KMS-11 (cell line): Measurements from ENCODE around the gene TMOD2.

Experiments
- H2AFZ ChIP-seq: fragments of 200-600 bp; sonication (generic); 2 replicates; pipeline ENCODE4 v1.6.1; 2016; ENCODE audit warnings: antibody characterized with exemption, mixed run types, low read depth
- H3K27ac ChIP-seq: fragments of 200-600 bp; sonication (generic); 2 replicates; pipeline ENCODE4 v1.6.1; 2016; ENCODE audit warnings: mild to moderate bottlenecking, mixed run types
- H3K27me3 ChIP-seq: fragments of 200-600 bp; sonication (generic); 2 replicates; pipeline ENCODE4 v1.6.1; 2017; ENCODE audit warnings: mild to moderate bottlenecking, low read depth, mixed run types, moderate library complexity; ENCODE audit not compliant: insufficient read depth
- H3K36me3 ChIP-seq: fragments of 200-600 bp; sonication (generic); 2 replicates; pipeline ENCODE4 v1.6.1; 2017; ENCODE audit warnings: mild to moderate bottlenecking, mixed run types; ENCODE audit not compliant: insufficient read depth
- H3K4me1 ChIP-seq: fragments of 200-600 bp; sonication (generic); 2 replicates; pipeline ENCODE4 v1.6.1; 2016; ENCODE audit warnings: mild to moderate bottlenecking, low read depth, mixed run types; ENCODE audit not compliant: poor library complexity, severe bottlenecking
- H3K4me2 ChIP-seq: fragments of 200-600 bp; sonication (generic); 2 replicates; pipeline ENCODE4 v1.7.0; 2016; ENCODE audit warnings: mild to moderate bottlenecking, mixed run types
- H3K4me3 ChIP-seq: fragments of 200-600 bp; sonication (generic); IDR thresholded peaks from 2 replicates; pipeline ENCODE4 v1.6.1; 2017; ENCODE audit warnings: low read depth, low read length, mixed read lengths; ENCODE audit not compliant: insufficient read depth
- H3K79me2 ChIP-seq: fragments of 200-600 bp; sonication (generic); 2 replicates; pipeline ENCODE4 v1.6.1; 2016; ENCODE audit warnings: low read depth, mixed run types; ENCODE audit not compliant: insufficient read depth
- H3K9ac ChIP-seq: fragments of 200-600 bp; sonication (generic); 2 replicates; pipeline ENCODE4 v1.6.1; 2016; ENCODE audit warnings: mild to moderate bottlenecking, mixed run types
- H4K20me1 ChIP-seq: fragments of 200-600 bp; sonication (generic); 2 replicates; pipeline ENCODE4 v1.6.1; 2016; ENCODE audit warnings: mild to moderate bottlenecking, mixed run types; ENCODE audit not compliant: insufficient read depth
- TF ChIP-seq, protein P1 (sequence below): fragments of 200-600 bp; sonication (generic); conservative IDR thresholded peaks from 2 replicates; pipeline ENCODE4 v1.6.1; 2017; ENCODE audit warnings: low read depth, mild to moderate bottlenecking, antibody characterized with exemption, low read length, moderate library complexity, mixed read lengths

The TMOD2 gene

DNA sequence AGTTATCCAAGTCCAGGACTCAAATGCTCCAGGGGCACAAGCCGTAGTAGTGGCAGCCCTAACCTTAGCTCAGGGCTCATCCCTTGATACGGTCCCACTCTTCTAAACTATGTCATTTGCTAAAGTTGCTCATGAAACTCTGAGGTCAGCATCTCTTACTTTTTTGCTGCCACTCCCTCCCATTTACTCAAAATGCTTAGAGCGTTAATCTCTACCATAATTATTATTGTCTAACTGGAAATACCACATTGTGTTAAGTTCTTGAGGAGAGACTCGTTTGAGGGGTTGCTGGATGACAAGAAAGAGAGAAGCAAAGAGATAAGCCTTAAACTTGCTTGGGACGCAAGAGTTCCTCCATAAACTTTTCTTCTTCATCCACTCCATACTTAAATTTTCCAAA is 51.2 kb downstream of the TMOD2 start:
- Histone ChIP-seq H3K4me2 (no peak overlapping the region), H3K79me2 (no peaks in the 10 kb centered on the region), H4K20me1 (no peaks in the 10 kb centered on the region), H3K27ac (no peak overlapping the region), H2AFZ (no peak overlapping the region), H3K4me1 (peaks cover 13% of the 10 kb centered on the region), H3K36me3 (no peaks in the 10 kb centered on the region), H3K9ac (no peak overlapping the region), H3K4me3 (no peak overlapping the region), H3K27me3 (no peaks in the 10 kb centered on the region)
- TF ChIP-seq, protein P1, sequence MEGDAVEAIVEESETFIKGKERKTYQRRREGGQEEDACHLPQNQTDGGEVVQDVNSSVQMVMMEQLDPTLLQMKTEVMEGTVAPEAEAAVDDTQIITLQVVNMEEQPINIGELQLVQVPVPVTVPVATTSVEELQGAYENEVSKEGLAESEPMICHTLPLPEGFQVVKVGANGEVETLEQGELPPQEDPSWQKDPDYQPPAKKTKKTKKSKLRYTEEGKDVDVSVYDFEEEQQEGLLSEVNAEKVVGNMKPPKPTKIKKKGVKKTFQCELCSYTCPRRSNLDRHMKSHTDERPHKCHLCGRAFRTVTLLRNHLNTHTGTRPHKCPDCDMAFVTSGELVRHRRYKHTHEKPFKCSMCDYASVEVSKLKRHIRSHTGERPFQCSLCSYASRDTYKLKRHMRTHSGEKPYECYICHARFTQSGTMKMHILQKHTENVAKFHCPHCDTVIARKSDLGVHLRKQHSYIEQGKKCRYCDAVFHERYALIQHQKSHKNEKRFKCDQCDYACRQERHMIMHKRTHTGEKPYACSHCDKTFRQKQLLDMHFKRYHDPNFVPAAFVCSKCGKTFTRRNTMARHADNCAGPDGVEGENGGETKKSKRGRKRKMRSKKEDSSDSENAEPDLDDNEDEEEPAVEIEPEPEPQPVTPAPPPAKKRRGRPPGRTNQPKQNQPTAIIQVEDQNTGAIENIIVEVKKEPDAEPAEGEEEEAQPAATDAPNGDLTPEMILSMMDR = no peak

DNA sequence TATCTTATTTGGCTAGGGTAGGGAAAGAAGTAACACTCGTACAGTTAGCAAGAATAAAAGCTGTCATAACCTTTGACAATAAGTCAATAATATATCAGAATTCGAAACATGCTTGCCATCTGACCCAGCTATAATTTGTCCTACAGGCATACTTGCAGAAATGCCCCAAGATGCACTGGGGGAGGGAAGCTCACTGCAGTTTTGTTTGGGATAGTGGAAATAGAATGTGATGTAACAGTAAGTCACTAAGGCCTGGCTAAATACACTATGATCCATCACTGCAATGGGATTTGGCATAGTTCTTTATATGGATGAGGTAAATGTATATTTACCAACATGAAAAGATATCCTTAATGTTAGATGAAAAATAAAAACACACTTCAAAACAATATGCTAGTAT is 52.6 kb downstream of the TMOD2 start:
- Histone ChIP-seq H3K9ac (no peak overlapping the region), H3K4me3 (no peak overlapping the region), H2AFZ (no peak overlapping the region), H3K79me2 (no peaks in the 10 kb centered on the region), H3K36me3 (no peaks in the 10 kb centered on the region), H3K4me2 (no peak overlapping the region), H3K4me1 (no peaks in the 10 kb centered on the region), H4K20me1 (no peaks in the 10 kb centered on the region), H3K27ac (no peak overlapping the region), H3K27me3 (no peaks in the 10 kb centered on the region)
- TF ChIP-seq, protein P1 = no peak

DNA sequence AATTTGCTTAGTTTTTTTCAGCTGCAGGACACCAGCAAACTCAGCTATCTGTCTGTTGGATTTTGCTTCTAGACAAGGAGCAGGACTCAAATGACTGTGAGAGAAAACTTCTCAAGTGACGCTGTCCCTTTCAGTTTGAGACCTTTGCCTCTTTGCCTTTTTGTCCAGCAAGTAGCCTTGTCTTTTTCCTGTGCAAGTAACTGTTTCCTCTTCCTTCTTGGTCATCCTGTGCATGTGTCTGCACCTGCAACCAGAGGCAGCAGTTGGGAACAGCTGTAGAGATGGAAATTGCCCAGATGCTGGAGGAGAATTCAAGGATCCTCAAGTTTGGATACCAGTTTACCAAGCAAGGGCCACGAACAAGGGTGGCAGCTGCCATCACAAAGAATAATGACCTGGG is 54.7 kb downstream of the TMOD2 start:
- no peaks in the 10 kb centered on the region for H3K27me3 ChIP-seq
- no peak overlapping the region for H3K4me2 ChIP-seq

DNA sequence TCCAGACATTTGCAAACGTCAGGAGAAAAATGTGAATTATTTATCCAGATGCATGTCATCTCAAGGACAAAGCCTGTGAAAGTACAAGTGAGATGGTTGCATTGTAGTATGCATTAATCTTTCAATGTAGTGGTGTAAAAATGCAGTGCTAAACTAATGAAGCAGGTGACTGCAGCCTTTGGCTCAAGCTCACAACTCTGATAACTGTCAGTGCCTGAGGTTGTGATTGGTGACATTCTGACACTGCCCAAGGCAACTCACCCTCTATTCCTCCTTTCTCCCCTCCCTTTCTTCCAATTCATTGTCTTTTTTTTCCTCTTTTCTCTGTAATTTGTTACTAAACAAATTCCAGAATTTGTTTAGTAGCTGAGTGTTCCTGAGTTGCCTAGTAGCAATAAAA is 58.1 kb downstream of the TMOD2 start:
- H3K27ac ChIP-seq = no peak overlapping the region
- no peak overlapping the region for H3K4me3 ChIP-seq
- no peak overlapping the region for H3K4me2 ChIP-seq
- H3K4me1 ChIP-seq = no peaks in the 10 kb centered on the region
- H2AFZ ChIP-seq = no peak overlapping the region
- no peaks in the 10 kb centered on the region for H3K27me3 ChIP-seq
- no peaks in the 10 kb centered on the region for H3K79me2 ChIP-seq
- H3K9ac ChIP-seq = no peak overlapping the region
- TF ChIP-seq, protein P1 = no peak
- no peaks in the 10 kb centered on the region for H3K36me3 ChIP-seq
- no peaks in the 10 kb centered on the region for H4K20me1 ChIP-seq

More for the DNA sequence above, 54.7 kb downstream of the TMOD2 start:
- H3K79me2 ChIP-seq = no peaks in the 10 kb centered on the region
- H3K27ac ChIP-seq = no peak overlapping the region
- TF ChIP-seq, protein P1 = no peak
- no peaks in the 10 kb centered on the region for H3K36me3 ChIP-seq
- H4K20me1 ChIP-seq = no peaks in the 10 kb centered on the region
- H3K9ac ChIP-seq = no peak overlapping the region
- no peaks in the 10 kb centered on the region for H3K4me1 ChIP-seq
- H2AFZ ChIP-seq = no peak overlapping the region
- no peak overlapping the region for H3K4me3 ChIP-seq

DNA sequence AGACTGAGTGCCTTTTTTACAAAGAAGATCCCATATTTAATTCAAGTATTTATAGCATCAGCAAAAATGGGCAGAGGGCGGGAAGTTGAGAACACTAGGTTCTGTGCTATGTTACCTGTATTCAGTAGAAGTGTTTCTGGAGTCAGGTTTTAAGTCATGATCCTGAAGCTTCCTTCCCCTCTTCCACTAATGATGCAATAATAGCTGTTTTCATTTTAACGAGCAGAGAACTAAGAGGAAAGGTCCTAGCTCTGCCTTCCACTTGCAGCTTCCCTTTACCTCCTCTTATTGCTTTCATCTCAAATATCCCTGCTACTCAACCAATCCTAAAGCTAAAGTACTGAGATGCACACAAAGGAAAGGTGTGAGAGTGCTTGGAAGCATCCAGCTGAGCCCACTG is 61.2 kb downstream of the TMOD2 start:
- no peaks in the 10 kb centered on the region for H3K79me2 ChIP-seq
- H3K9ac ChIP-seq = no peak overlapping the region
- no peak overlapping the region for H3K27ac ChIP-seq
- no peak overlapping the region for H2AFZ ChIP-seq
- no peaks in the 10 kb centered on the region for H3K4me1 ChIP-seq
- H3K36me3 ChIP-seq = no peaks in the 10 kb centered on the region
- no peak overlapping the region for H3K4me2 ChIP-seq
- H4K20me1 ChIP-seq = no peaks in the 10 kb centered on the region
- H3K27me3 ChIP-seq = no peaks in the 10 kb centered on the region
- H3K4me3 ChIP-seq = no peak overlapping the region
- TF ChIP-seq, protein P1 = no peak
